ENCODE results near the gene ATXN2.
"Not testable (repeated sequence)": the region's sequence is repeated elsewhere in the genome, so short reads cannot be mapped to it uniquely, and the experiment has no call there.

ATXN2 gene

GRCh38 chr12:111546758-111547383 lies 52.2 kb downstream of the ATXN2 start:
- Histone ChIP-seq H3K9ac (ENCODE audit: low read length) (no peak overlapping the region), H3K4me3 (ENCODE audit: low read length) (no peak overlapping the region), H3K36me3 (ENCODE audit: control insufficient read depth, insufficient read depth, low read length) (peaks cover 12% of the 10 kb centered on the region), H3K27ac (ENCODE audit: low read depth, low read length) (no peak overlapping the region), H3K27me3 (ENCODE audit: control insufficient read depth, insufficient read depth, low read length) (no peaks in the 10 kb centered on the region), H3K4me1 (ENCODE audit: control insufficient read depth, insufficient read depth, low read length) (no peaks in the 10 kb centered on the region)

- Histone ChIP-seq H3K27ac (ENCODE audit: low read depth, low read length) (no peak overlapping the region), H3K9ac (ENCODE audit: low read length) (no peak overlapping the region), H3K4me1 (ENCODE audit: control insufficient read depth, insufficient read depth, low read length) (no peaks in the 10 kb centered on the region), H3K36me3 (ENCODE audit: control insufficient read depth, insufficient read depth, low read length) (peaks cover 12% of the 10 kb centered on the region), H3K27me3 (ENCODE audit: control insufficient read depth, insufficient read depth, low read length) (no peaks in the 10 kb centered on the region), H3K4me3 (ENCODE audit: low read length) (no peak overlapping the region)
These were observed 52.9 kb downstream of the ATXN2 start for GRCh38 chr12:111546171-111546570.

- Histone ChIP-seq H3K4me1 (ENCODE audit: control insufficient read depth, insufficient read depth, low read length) (no peaks in the 10 kb centered on the region), H3K27me3 (ENCODE audit: control insufficient read depth, insufficient read depth, low read length) (no peaks in the 10 kb centered on the region), H3K4me3 (ENCODE audit: low read length) (no peak overlapping the region), H3K9ac (ENCODE audit: low read length) (no peak overlapping the region), H3K27ac (ENCODE audit: low read depth, low read length) (no peak overlapping the region), H3K36me3 (ENCODE audit: control insufficient read depth, insufficient read depth, low read length) (peaks cover 12% of the 10 kb centered on the region)
These were observed 55.1 kb downstream of the ATXN2 start for GRCh38 chr12:111544032-111544431.

- Histone ChIP-seq H3K4me1 (ENCODE audit: control insufficient read depth, insufficient read depth, low read length) (no peaks in the 10 kb centered on the region), H3K36me3 (ENCODE audit: control insufficient read depth, insufficient read depth, low read length) (peaks cover 3% of the 10 kb centered on the region), H3K4me3 (ENCODE audit: low read length) (no peak overlapping the region), H3K9ac (ENCODE audit: low read length) (no peak overlapping the region), H3K27ac (ENCODE audit: low read depth, low read length) (no peak overlapping the region), H3K27me3 (ENCODE audit: control insufficient read depth, insufficient read depth, low read length) (no peaks in the 10 kb centered on the region)
These were observed 66.4 kb downstream of the ATXN2 start for GRCh38 chr12:111532751-111533150.

GRCh38 chr12:111529424-111530368 lies 69.4 kb downstream of the ATXN2 start:
- Histone ChIP-seq H3K4me1 (ENCODE audit: control insufficient read depth, insufficient read depth, low read length) (no peaks in the 10 kb centered on the region), H3K4me3 (ENCODE audit: low read length) (no peak overlapping the region), H3K27me3 (ENCODE audit: control insufficient read depth, insufficient read depth, low read length) (no peaks in the 10 kb centered on the region), H3K27ac (ENCODE audit: low read depth, low read length) (no peak overlapping the region), H3K9ac (ENCODE audit: low read length) (no peak overlapping the region), H3K36me3 (ENCODE audit: control insufficient read depth, insufficient read depth, low read length) (peaks cover 4% of the 10 kb centered on the region)

GRCh38 chr12:111523587-111524167 lies 75.4 kb downstream of the ATXN2 start:
- Histone ChIP-seq H3K9ac (ENCODE audit: low read length) (no peak overlapping the region), H3K27ac (ENCODE audit: low read depth, low read length) (no peak overlapping the region), H3K4me3 (ENCODE audit: low read length) (no peak overlapping the region), H3K36me3 (ENCODE audit: control insufficient read depth, insufficient read depth, low read length) (peaks cover 21% of the 10 kb centered on the region), H3K4me1 (ENCODE audit: control insufficient read depth, insufficient read depth, low read length) (no peaks in the 10 kb centered on the region), H3K27me3 (ENCODE audit: control insufficient read depth, insufficient read depth, low read length) (no peaks in the 10 kb centered on the region)

- Histone ChIP-seq H3K27ac (ENCODE audit: low read depth, low read length) (no peak overlapping the region), H3K9ac (ENCODE audit: low read length) (no peak overlapping the region), H3K4me3 (ENCODE audit: low read length) (no peak overlapping the region), H3K36me3 (ENCODE audit: control insufficient read depth, insufficient read depth, low read length) (peaks cover 25% of the 10 kb centered on the region), H3K4me1 (ENCODE audit: control insufficient read depth, insufficient read depth, low read length) (no peaks in the 10 kb centered on the region), H3K27me3 (ENCODE audit: control insufficient read depth, insufficient read depth, low read length) (no peaks in the 10 kb centered on the region)
These were observed 77.3 kb downstream of the ATXN2 start for GRCh38 chr12:111521801-111522200.

- Histone ChIP-seq H3K27me3 (ENCODE audit: control insufficient read depth, insufficient read depth, low read length) (no peaks in the 10 kb centered on the region), H3K4me3 (ENCODE audit: low read length) (no peak overlapping the region), H3K9ac (ENCODE audit: low read length) (no peak overlapping the region), H3K27ac (ENCODE audit: low read depth, low read length) (no peak overlapping the region), H3K36me3 (ENCODE audit: control insufficient read depth, insufficient read depth, low read length) (peaks cover 22% of the 10 kb centered on the region), H3K4me1 (ENCODE audit: control insufficient read depth, insufficient read depth, low read length) (no peaks in the 10 kb centered on the region)
These were observed 79.2 kb downstream of the ATXN2 start for GRCh38 chr12:111519937-111520336.

GRCh38 chr12:111519083-111519482 lies 80.0 kb downstream of the ATXN2 start:
- peaks cover 21% of the 10 kb centered on the region for H3K36me3 ChIP-seq (ENCODE audit: control insufficient read depth, insufficient read depth, low read length)
- H3K27ac ChIP-seq (ENCODE audit: low read depth, low read length) = no peak overlapping the region

GRCh38 chr12:111507719-111508118 lies 91.4 kb downstream of the ATXN2 start:
- not testable (repeated sequence) for H3K27me3 ChIP-seq (ENCODE audit: control insufficient read depth, insufficient read depth, low read length); H3K4me3 ChIP-seq (ENCODE audit: low read length); H3K9ac ChIP-seq (ENCODE audit: low read length); H3K4me1 ChIP-seq (ENCODE audit: control insufficient read depth, insufficient read depth, low read length); H3K36me3 ChIP-seq (ENCODE audit: control insufficient read depth, insufficient read depth, low read length); H3K27ac ChIP-seq (ENCODE audit: low read depth, low read length)

More at GRCh38 chr12:111519083-111519482, 80.0 kb downstream of the ATXN2 start:
- H3K4me1 ChIP-seq (ENCODE audit: control insufficient read depth, insufficient read depth, low read length) = no peaks in the 10 kb centered on the region
- no peak overlapping the region for H3K9ac ChIP-seq (ENCODE audit: low read length)
- H3K4me3 ChIP-seq (ENCODE audit: low read length) = no peak overlapping the region
- H3K27me3 ChIP-seq (ENCODE audit: control insufficient read depth, insufficient read depth, low read length) = no peaks in the 10 kb centered on the region

- H3K4me1 ChIP-seq (ENCODE audit: control insufficient read depth, insufficient read depth, low read length); H3K27ac ChIP-seq (ENCODE audit: low read depth, low read length); H3K9ac ChIP-seq (ENCODE audit: low read length); H3K27me3 ChIP-seq (ENCODE audit: control insufficient read depth, insufficient read depth, low read length); H3K4me3 ChIP-seq (ENCODE audit: low read length): not testable (repeated sequence)
- H3K36me3 ChIP-seq (ENCODE audit: control insufficient read depth, insufficient read depth, low read length) = peaks cover 12% of the 10 kb centered on the region
These were observed 91.9 kb downstream of the ATXN2 start for GRCh38 chr12:111507258-111507657.

- Histone ChIP-seq H3K4me1 (ENCODE audit: control insufficient read depth, insufficient read depth, low read length) (no peaks in the 10 kb centered on the region), H3K36me3 (ENCODE audit: control insufficient read depth, insufficient read depth, low read length) (peaks cover 16% of the 10 kb centered on the region), H3K9ac (ENCODE audit: low read length) (no peak overlapping the region), H3K27me3 (ENCODE audit: control insufficient read depth, insufficient read depth, low read length) (no peaks in the 10 kb centered on the region), H3K27ac (ENCODE audit: low read depth, low read length) (no peak overlapping the region), H3K4me3 (ENCODE audit: low read length) (no peak overlapping the region)
These were observed 92.9 kb downstream of the ATXN2 start for GRCh38 chr12:111506260-111506659.

Data from rectal smooth muscle tissue (tissue), 1 donor.